Tibial artery (tissue), 4 donors: ENCODE results near the gene STPG3.

ENCODE experiments used
- DNase-seq, 2 donors: peaks; one replicate each; pipeline ENCODE4 v3.0.0-alpha.2; 2019
- H3K27ac ChIP-seq, 2 donors: fragments of 200-600 bp; sonication (generic) in 1 of 2; 1 replicate in 1 of 2; 2 replicates in 1 of 2; pipeline ENCODE4 v1.5.1; 2018 to 2019; ENCODE audit warnings: mild to moderate bottlenecking in 1 of 2
- H3K27me3 ChIP-seq, 2 donors: fragments of 200-600 bp; sonication (generic) in 1 of 2; one replicate each; pipeline versions ENCODE4 v1.5.1 to v1.6.0; 2016 to 2019
- H3K36me3 ChIP-seq, 3 donors: fragments of 200-600 bp; sonication (generic) in 2 of 3; one replicate each; pipeline ENCODE4 v1.5.1; 2016 to 2019; ENCODE audit warnings: mild to moderate bottlenecking in 2 of 3
- H3K4me1 ChIP-seq, 4 donors: fragments of 200-600 bp; sonication (generic) in 2 of 4; 1 replicate in 3 of 4; 2 replicates in 1 of 4; pipeline ENCODE4 v1.5.1; 2016 to 2019
- H3K4me3 ChIP-seq, 2 donors: fragments of 200-600 bp; sonication (generic) in 1 of 2; 1 replicate in 1 of 2; 2 replicates in 1 of 2; pipeline ENCODE4 v1.5.1; 2018 to 2019; ENCODE audit warnings: mild to moderate bottlenecking in 2 of 2
- H3K9me3 ChIP-seq, 3 donors: fragments of 200-600 bp; sonication (generic) in 1 of 3; one replicate each; pipeline ENCODE4 v1.5.1; 2016 to 2019
- CTCF ChIP-seq, 2 experiments: fragments of 200-600 bp in 1 of 2; fragments of 450-650 bp in 1 of 2; IDR thresholded peaks; one replicate each; pipeline ENCODE4 v1.5.1; 2017 to 2019; ENCODE audit warnings: antibody characterized with exemption in 2 of 2, mild to moderate bottlenecking in 1 of 2, moderate library complexity in 1 of 2
- intact Hi-C: fragments of 100-400 bp; cut with DNase I; formaldehyde crosslinking; loops from one replicate; pipeline ENCODE4 v1.15.0; 2023; ENCODE audit warnings: low total_unique reads

The STPG3 gene

GRCh38 chr9:137302118-137302448 is 51.0 kb downstream of the STPG3 start, which contains the start of gene NRARP:
TSS of gene NRARP (minus strand) at chr9:137302271. CDS start at chr9:137301928, 343 bp downstream.
- DNase-seq: peak; percentile 79 to 83
- no peak for TF ChIP-seq CTCF (IDR thresholded peaks at IDR 0.05)
- H3K27ac ChIP-seq: peak within 1 kb of the TSS; percentile 35 to 38
- H3K27me3 ChIP-seq: peaks cover 10 to 93% of the 10 kb centered on the region in 2 donors
- H3K36me3 ChIP-seq: no peaks in the 10 kb centered on the region
- H3K4me1 ChIP-seq: peaks cover 4 to 78% (median 47%) of the 10 kb centered on the region in 4 donors
- no peaks in the 10 kb centered on the region for H3K9me3 ChIP-seq
- peak within 1 kb of the TSS; percentile 40 to 49 for H3K4me3 ChIP-seq
- intact Hi-C loops: no loop called here

- Histone ChIP-seq H3K27ac (peak overlapping the region; percentile 35 to 38), H3K27me3 (peaks cover 10 to 93% of the 10 kb centered on the region in 2 donors), H3K9me3 (no peaks in the 10 kb centered on the region), H3K4me3 (peak overlapping the region; percentile 38 to 41), H3K36me3 (no peaks in the 10 kb centered on the region), H3K4me1 (peaks cover 4 to 83% (median 49%) of the 10 kb centered on the region in 4 donors)
- intact Hi-C loops: no loop called here
- TF ChIP-seq CTCF (IDR thresholded peaks at IDR 0.05): peak in 1 of 2 experiments; percentile 22
- DNase-seq: peak in 1 of 2 donors; percentile 69
These were observed 51.5 kb downstream of the STPG3 start for GRCh38 chr9:137302449-137303150.
